Fibroblast of villous mesenchyme (primary cell): ENCODE results near the gene SPIRE1. TPM values are rescaled to one million over a fixed set of nuclear protein-coding genes. Genes with fewer than 3 reads are reported as not detected.

Experiments
- DNase-seq: peaks from one replicate; pipeline ENCODE4 v3.0.0-alpha.2; 2010; ENCODE audit warnings: low read depth
- H3K4me3 ChIP-seq: 2 replicates; pipeline ENCODE4 v1.5.1; 2011; ENCODE audit warnings: low read depth, mild to moderate bottlenecking, low read length
- total RNA-seq: library from RNA; depleted of rRNA; stranded (reverse); fragments of >200 nt; gene quantifications from 2 replicates; pipeline ENCODE4 v1.2.3, GENCODE V29; 2012
- TF ChIP-seq, protein P1 (sequence below): IDR thresholded peaks from 2 replicates; pipeline ENCODE4 v1.5.1; 2012; ENCODE audit warnings: low read depth, mild to moderate bottlenecking, low read length; ENCODE audit not compliant: insufficient read depth

Gene SPIRE1
- total RNA-seq, 1 donor, result 39.3 TPM

DNA sequence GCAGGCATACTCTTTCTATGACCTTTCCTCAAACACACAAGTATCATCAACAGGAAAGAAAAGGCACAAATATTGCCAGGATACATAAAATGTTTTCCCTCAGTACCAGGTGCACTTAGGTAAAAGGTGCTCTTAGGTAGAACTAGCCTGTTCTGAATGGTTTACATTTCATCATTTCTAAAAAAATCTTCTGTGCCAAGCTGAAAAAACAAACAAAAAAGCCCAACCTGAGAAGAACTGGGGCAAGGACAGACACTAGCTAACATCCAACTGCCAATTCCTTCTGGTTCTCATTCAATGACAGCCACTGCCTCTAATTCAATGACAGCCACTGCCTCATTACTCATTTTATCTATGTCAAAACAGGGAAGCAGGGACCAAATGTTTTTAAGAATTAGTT lies 68.5 kb downstream of the SPIRE1 start:
- TF ChIP-seq, protein P1, sequence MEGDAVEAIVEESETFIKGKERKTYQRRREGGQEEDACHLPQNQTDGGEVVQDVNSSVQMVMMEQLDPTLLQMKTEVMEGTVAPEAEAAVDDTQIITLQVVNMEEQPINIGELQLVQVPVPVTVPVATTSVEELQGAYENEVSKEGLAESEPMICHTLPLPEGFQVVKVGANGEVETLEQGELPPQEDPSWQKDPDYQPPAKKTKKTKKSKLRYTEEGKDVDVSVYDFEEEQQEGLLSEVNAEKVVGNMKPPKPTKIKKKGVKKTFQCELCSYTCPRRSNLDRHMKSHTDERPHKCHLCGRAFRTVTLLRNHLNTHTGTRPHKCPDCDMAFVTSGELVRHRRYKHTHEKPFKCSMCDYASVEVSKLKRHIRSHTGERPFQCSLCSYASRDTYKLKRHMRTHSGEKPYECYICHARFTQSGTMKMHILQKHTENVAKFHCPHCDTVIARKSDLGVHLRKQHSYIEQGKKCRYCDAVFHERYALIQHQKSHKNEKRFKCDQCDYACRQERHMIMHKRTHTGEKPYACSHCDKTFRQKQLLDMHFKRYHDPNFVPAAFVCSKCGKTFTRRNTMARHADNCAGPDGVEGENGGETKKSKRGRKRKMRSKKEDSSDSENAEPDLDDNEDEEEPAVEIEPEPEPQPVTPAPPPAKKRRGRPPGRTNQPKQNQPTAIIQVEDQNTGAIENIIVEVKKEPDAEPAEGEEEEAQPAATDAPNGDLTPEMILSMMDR, result no peak
- DNase-seq, result no peak
- H3K4me3 ChIP-seq, result no peak overlapping the region

DNA sequence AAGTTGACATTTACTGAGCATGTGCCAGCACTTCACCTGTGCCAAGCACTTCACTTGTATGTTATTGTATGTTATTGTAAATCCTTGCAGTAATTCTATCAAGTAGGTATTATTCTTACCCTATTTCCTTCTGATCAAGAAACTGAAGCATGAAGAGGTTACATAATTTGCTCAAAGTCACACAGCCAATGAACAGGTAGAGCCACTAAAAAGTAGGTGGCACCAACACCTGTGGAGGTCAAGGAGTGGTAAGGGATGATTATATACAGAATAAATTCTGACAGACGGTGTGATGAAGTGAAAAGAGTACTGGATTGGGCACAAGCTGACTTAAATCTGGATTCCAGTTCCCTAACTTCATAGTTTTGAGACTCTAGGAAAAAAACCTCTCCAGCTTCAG lies 71.0 kb downstream of the SPIRE1 start:
- TF ChIP-seq, protein P1, result no peak
- no peak overlapping the region for H3K4me3 ChIP-seq
- DNase-seq, result no peak

DNA sequence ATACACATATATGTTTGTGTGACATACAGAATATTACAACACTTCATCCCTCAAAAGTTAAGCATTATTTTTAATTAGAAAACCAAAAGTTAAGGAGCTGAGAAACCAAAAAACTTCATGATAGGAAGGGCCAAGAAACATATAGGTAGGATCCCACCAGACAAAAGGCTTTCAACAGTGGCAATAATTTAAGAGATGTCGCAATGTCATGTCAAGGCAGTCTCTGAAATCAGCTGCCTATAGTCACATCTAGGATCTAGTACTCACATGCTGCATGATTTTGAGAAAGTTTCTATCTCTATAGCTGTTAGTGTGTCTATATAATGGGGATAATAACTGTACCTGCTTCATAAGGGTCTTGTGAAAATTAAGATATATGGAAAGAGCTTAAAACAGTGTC lies 72.7 kb downstream of the SPIRE1 start:
- TF ChIP-seq, protein P1, result no peak
- peak; percentile 19 for DNase-seq
- no peak overlapping the region for H3K4me3 ChIP-seq

DNA sequence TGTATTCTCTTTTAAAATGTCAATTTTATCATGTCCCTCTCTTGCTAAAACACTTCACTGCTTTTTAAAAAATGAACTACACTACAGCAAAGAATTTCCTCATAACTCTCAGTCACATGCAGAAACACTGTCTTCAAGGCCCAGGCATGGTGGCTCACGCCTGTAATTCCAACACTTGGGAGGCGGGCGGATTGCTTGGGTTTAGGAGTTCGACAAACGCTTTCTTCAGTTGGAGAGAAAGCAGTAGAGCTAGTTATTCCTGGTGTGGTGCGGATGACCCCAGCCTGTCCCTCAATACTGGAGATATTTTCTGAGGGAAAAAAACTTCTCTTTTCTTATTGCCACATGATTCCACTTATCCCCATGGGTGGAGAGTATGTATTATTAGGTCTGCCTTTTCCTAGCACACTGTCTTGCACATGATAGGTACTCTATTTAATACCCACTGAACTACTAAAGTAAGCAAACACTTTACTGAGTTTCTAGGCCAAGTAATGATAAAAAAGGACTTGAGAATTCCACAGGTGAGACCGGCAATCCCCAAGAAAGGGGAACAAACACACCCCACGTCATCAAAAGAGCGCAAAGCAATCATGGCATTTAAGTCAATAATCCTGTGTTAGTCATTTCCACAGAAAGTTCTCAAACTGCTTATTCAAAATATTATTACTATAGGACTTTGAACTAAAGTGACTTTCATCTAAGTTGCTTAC lies 77.1 kb downstream of the SPIRE1 start:
- no peak overlapping the region for H3K4me3 ChIP-seq
- DNase-seq, result no peak
- TF ChIP-seq, protein P1, result no peak

DNA sequence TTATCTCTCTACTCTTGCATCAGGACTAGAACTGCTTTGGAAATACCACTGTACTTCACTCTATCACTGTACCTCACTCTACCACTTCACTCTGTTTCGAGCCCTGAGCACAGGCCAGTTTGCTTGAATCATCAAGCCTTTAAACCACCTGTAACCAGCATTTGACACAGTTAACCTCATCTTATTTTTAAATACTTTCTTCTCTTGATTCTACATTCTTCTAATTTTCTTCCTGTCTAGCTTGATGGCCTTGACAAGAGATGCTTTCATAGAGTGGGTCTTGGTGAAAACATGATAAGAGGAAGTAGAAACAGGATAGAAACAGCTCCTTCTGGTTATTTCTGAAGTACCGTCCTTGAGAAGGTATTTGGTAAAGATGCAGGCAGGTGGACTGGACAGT lies 78.1 kb downstream of the SPIRE1 start:
- H3K4me3 ChIP-seq, result no peak overlapping the region
- no peak for DNase-seq
- TF ChIP-seq, protein P1, result no peak

DNA sequence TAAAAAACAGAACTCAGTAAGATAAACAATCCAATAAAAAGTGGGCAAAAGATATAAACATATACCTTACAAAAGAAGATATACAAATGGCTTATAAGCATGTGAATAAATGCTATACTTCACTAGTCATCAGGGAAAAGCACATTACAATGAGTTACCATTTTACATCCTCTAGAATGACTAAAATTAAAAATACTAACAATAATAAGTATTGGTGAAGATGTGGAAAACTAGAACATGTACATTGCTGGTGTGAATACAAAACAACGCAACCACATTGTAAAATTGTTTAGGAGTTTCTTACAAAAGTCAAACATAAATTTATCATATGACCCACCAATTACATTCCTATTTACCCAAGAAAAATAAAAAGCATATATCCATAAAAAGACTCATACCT lies 80.1 kb downstream of the SPIRE1 start:
- no peak overlapping the region for H3K4me3 ChIP-seq
- DNase-seq, result no peak
- TF ChIP-seq, protein P1, result no peak

DNA sequence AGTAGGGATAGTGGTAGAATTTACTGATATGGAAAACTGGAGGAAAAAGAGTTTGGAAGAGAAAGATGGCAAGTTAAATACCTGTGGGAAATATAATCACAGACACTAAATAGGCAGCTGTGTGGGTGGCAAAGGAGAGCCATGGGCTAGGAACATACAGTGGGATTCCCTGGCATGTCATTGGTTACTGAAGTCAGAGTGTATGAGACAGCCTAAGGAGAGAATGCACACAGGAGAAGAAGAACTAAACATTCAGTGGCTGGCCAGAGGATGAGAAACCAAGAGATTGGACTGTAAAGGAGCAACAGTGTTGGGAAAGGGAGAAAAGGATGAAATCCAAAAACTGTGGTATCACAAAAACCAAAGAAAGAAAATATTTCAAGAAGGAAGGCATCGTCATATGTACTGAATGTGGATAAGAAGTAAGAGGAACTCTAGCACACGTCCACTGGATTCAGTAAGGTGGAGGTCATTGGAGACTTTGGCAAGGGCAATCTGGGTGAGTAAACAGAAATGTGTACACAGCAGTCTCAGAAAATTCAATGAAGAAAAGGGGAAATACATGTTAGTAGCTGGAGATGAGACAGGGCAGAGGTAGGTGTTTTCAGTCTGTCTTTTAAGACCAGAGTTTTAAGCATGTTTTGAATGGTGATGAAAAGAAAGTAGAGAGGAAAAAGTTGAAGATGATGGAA lies 83.3 kb downstream of the SPIRE1 start:
- DNase-seq, result no peak
- H3K4me3 ChIP-seq, result no peak overlapping the region
- TF ChIP-seq, protein P1, result no peak
